Measurements from ENCODE around the gene PCGF1.

Gene PCGF1

GRCh38 chr2:74515271-74515980, 7.9 kb upstream of the PCGF1 start:
- DNase-seq (ENCODE audit: low spot score): no peak

DNA sequence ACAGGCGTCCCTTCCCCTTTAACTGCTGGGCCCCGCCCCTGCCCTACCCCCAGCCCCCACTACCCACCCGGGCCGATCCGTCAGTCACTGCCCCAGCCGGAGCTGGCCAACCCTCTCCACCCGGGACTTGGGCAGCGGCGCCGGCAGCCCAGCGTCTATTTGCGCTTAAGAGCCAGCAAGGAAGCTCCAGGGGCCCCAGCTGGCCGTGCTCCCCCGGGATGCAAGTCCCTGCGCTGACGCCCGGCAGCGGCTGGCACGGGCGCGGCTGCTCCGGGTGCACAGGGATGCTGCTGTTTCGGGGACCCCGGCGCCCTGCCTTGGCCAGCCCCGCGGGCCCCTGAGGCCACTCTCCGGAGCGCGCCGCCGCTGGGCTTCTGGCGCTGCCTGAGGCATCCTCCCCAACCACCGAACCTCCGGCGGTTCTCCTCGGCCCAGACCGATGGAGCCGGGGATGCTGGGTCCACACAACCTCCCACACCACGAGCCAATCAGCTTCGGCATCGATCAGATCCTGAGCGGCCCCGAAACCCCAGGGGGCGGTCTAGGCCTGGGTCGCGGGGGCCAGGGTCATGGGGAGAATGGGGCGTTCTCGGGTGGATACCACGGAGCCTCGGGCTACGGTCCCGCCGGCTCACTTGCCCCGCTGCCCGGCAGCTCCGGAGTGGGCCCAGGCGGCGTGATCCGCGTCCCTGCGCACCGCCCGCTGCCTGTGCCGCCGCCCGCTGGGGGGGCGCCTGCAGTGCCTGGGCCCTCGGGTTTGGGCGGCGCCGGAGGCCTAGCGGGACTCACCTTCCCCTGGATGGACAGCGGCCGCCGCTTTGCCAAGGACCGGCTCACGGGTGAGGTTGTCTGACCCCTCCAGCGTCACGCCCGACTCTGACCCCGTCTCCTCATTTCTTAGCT, 7.1 kb upstream of the PCGF1 start, which contains the start of gene TLX2:
TLX2 (plus strand) TSS at position 83 of the 903 bp plus-strand sequence; CDS start at position 440, 357 bp downstream.
- peak; percentile 55 for DNase-seq (ENCODE audit: low spot score)

DNA sequence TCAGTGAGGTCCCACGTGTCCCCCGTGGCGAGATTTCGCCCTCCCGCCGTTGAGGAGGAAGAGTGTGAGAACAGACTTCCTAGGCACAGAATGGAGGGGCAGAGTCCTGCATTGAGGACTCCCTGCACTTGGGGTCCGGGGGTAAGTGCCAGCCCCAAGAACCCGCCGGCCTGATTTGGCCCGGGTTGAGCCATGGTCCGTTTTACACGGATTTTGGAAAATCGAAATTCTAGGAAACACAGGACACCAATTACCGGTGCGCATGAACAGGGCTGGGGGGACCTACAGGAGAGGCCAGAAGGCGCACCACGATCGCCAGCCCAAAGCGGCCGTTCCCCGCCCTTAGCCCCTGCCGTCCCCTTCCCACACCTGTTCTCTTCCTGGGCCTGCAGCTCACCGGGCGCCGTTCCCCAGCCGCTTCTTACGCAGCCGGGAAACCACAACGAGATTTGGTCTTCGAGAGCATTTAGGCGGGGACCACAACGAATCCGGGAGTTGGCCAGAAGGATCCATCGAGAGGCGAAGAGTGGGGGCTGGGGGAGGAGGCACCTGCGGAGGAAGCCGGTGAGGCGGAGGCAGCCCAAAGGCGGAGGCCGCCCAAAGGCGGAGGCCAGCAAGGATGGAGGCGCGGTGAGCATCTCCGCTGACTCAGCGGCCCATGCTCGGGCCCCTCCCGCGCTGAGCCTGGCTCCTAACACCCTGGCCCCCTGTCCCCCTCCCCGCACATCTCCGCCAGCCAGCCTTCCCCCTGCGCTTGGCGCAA, 6.3 kb upstream of the PCGF1 start:
- DNase-seq (ENCODE audit: low spot score): peak; percentile 32

DNA sequence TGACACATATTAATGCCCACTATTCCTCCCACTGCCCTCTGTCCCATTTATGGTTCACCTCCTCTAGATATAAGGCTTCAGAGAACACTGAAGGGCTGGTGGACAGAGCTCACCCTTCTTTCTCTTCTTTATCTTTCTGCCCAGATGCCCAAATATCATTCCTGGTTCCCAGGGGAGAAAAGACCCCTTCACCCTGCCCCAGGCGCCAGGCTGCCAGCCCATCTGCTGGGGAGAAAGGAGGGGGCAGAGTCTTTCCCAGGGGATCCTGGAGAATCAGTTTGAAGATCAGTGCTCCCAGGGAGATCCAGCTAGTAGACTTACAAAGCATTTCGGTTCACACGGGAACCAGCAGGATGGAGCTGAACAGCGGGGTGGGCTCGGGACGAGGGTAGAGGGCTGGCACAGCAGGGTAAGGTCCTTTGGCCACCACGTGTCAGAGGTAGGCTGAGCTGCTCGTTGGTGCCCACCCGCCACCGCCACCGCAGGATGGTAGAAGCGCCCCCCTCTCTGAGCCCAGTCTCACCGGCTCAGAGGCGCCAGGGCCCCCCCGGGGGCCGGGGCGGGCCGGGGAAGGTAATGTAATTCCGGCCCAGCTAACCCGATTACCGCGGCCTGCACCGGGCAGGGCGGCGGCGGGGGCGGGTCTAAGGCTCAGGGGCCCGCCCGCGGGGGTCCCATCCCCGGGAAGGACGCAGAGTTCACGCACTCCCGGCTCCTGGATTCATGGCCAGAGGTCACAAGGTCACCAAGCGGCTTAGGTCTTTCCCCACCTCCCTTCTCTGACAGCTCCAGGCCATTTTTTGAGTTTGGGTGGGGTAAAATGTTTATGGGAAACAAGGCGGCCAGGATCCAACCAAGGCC, 5.5 kb upstream of the PCGF1 start:
- DNase-seq (ENCODE audit: low spot score): peak; percentile 42

- no peak for DNase-seq (ENCODE audit: low spot score)
These were observed 3.9 kb upstream of the PCGF1 start for GRCh38 chr2:74511104-74511989.

- DNase-seq (ENCODE audit: low spot score): no peak
These were observed 2.8 kb upstream of the PCGF1 start for GRCh38 chr2:74510272-74510671.

GRCh38 chr2:74507926-74508520, 528 bp upstream of the PCGF1 start:
- no peak for DNase-seq (ENCODE audit: low spot score)

DNA sequence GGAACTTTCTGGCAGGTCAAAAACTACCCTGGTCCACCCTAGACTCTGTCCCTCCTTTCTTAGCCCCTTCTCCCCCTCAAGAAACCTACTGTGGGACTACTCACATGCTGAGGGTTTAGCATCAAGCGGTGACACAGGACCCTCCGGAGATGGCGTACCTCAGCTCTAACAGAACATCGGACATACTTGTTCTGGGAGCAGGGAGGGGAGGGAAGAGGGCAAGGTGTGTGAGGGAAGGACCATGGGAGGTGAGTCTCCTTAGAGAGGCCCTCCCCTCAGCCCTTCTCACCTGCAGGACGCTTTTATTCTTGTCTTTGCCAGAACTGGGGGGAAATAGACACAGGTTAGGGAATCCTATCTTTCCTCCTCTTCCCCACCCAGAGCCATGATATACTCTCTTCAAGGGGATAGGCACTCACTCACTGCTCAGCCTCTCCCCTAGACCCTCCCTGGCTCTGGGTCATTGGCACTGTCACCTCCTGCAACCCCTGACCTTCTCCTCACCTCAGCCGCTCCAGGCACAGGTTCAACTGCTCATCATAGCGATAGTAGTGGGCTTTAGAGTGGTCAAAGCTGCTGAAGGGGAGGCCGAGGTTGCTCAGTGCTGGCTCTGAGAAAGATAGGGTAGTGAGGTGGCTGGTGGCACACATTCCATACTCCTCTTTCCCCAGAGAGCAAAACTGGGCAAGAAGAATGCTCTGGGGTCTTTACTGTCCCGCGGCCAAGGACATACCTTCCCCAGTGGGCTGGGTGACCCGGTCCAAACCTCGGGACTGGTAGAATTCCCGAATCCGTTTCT, 1.8 kb downstream of the PCGF1 start:
- DNase-seq (ENCODE audit: low spot score): no peak

DNA sequence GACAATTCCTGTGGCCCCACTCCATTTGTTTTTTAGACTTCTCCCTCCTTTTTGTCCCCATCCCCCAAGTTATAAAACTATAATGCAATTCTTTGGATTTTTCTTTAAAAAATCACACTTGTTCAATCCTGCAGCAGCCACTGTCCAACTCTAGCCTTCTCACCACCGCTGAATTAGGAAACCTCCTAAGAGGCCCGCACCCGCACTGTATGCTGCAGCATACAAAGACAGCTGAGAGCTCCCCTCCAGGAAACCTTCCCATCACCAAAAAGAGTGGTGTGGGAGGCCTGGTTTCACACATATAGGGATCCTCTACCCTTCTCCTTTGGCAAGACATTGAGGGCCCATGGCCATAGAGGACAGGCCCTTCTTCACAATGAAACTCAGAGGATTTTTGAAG, 2.9 kb downstream of the PCGF1 start:
- DNase-seq (ENCODE audit: low spot score): no peak

- no peak for DNase-seq (ENCODE audit: low spot score)
These were observed 3.7 kb downstream of the PCGF1 start for GRCh38 chr2:74503506-74504475.

GRCh38 chr2:74502720-74503505, 4.6 kb downstream of the PCGF1 start:
- peak; percentile 69 for DNase-seq (ENCODE audit: low spot score)

DNA sequence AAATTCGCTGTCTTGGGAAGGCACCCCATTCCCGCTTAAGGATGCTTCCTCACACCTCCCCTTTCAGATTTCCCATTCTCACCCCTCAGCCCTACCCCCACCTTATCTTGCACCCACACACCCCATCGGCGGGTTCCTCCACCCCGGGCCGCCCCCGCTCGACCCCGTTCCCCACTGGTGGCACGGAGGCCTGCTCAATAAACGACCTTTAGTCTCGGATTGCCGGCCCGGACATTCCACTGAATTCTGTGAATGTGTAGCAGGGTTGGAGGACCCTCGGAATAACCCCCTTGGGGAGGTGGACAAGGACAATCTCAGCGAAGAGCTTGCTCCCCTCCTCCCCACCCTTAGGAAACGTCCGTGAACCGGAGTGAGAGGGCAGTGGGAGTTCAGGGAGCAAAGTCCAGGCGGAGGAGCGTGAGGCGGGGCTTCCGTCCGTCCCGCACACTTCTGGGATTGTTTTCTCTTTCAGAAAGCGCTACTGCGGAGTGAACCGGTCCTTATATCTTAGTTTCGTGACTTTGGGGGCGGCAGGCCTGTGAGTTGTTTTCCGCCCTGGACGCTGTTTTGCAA, 5.3 kb downstream of the PCGF1 start:
- DNase-seq (ENCODE audit: low spot score): no peak

GRCh38 chr2:74501335-74502071, 6.0 kb downstream of the PCGF1 start:
- peak; percentile 39 for DNase-seq (ENCODE audit: low spot score)

- no peak for DNase-seq (ENCODE audit: low spot score)
These were observed 6.9 kb downstream of the PCGF1 start for GRCh38 chr2:74500578-74500946.

- no peak for DNase-seq (ENCODE audit: low spot score)
These were observed 7.4 kb downstream of the PCGF1 start for GRCh38 chr2:74499940-74500577.

Measured in iPS-NIHi11 (cell line).